HepG2 (cell line): ENCODE results near the gene EPB41L1. TPM values are rescaled to one million over a fixed set of nuclear protein-coding genes. Genes with fewer than 3 reads are reported as not detected.
A peak's percentile ranks its signal among the peaks of the same experiment; 100 is the strongest.

Source experiments
- FLYWCH1 ChIP-seq: sonication (generic); formaldehyde crosslinking; IDR thresholded peaks from 2 replicates; pipeline ENCODE4 v1.8.1; 2023; ENCODE audit warnings: mild to moderate bottlenecking, missing genetic modification reagents
- KLF15 ChIP-seq: sonication (generic); formaldehyde crosslinking; IDR thresholded peaks from 2 replicates; pipeline ENCODE4 v1.8.1; 2023; ENCODE audit warnings: borderline replicate concordance, mild to moderate bottlenecking, inconsistent platforms, missing genetic modification reagents, mixed read lengths
- LCORL ChIP-seq, 2 experiments: fragments of 450-650 bp in 1 of 2; sonication (generic) in 1 of 2; formaldehyde crosslinking in 1 of 2; IDR thresholded peaks; 2 replicates each; pipeline versions ENCODE4 v1.5.0 to v1.6.1; 2017 to 2020; ENCODE audit warnings: antibody characterized with exemption in 1 of 2, missing genetic modification reagents in 1 of 2
- MAZ ChIP-seq, 2 experiments: sonication (generic) in 1 of 2; formaldehyde crosslinking in 1 of 2; IDR thresholded peaks; 2 replicates each; pipeline versions ENCODE4 v1.5.0 to v1.6.1; 2012 to 2020; ENCODE audit warnings: low read depth in 2 of 2, mild to moderate bottlenecking in 2 of 2, borderline replicate concordance in 1 of 2, improper control_type of control experiment in 1 of 2, low read length in 1 of 2, missing genetic modification reagents in 1 of 2, moderate library complexity in 1 of 2
- NFATC3 ChIP-seq: sonication (generic); formaldehyde crosslinking; IDR thresholded peaks from 2 replicates; pipeline ENCODE4 v1.5.1; 2020; ENCODE audit warnings: mild to moderate bottlenecking, missing genetic modification reagents
- STAT5B ChIP-seq: sonication (generic); formaldehyde crosslinking; IDR thresholded peaks from 2 replicates; pipeline ENCODE4 v1.4.0; 2020; ENCODE audit warnings: missing genetic modification reagents
- XRCC5 ChIP-seq: fragments of 200-400 bp; formaldehyde crosslinking; optimal IDR thresholded peaks from 2 replicates; pipeline ENCODE3; 2017; ENCODE audit warnings: mild to moderate bottlenecking, low read length
- ZBTB42 ChIP-seq: sonication (generic); formaldehyde crosslinking; IDR thresholded peaks from 2 replicates; pipeline ENCODE4 v1.5.0; 2020; ENCODE audit warnings: mild to moderate bottlenecking, missing genetic modification reagents
- ZFP62 ChIP-seq: sonication (generic); formaldehyde crosslinking; IDR thresholded peaks from 2 replicates; pipeline ENCODE4 v1.4.0; 2020; ENCODE audit warnings: missing genetic modification reagents
- ZNF556 ChIP-seq: sonication (generic); formaldehyde crosslinking; IDR thresholded peaks from 2 replicates; pipeline ENCODE4 v1.4.0; 2020; ENCODE audit warnings: mild to moderate bottlenecking, missing genetic modification reagents, borderline replicate concordance
- ZNF816 ChIP-seq: sonication (generic); formaldehyde crosslinking; IDR thresholded peaks from 2 replicates; pipeline ENCODE4 v1.8.0; 2022; ENCODE audit warnings: missing genetic modification reagents, mild to moderate bottlenecking, borderline replicate concordance
- ZNF841 ChIP-seq: sonication (generic); formaldehyde crosslinking; IDR thresholded peaks from 2 replicates; pipeline ENCODE4 v1.8.1; 2023; ENCODE audit warnings: missing genetic modification reagents, borderline replicate concordance
- polyA plus RNA-seq, 8 experiments: library from polyadenylated mRNA; depleted of rRNA in 3 of 8; stranded (reverse) in 7 of 8; unstranded in 1 of 8; fragments of >200 nt; fragmentation: Illumina TruSeq in 4 of 8; extraction: Trizol in 4 of 8; gene quantifications; 2 replicates each; pipeline versions ENCODE4 v1.2.1 to v1.2.3, GENCODE V29; 2011 to 2016; ENCODE audit warnings: low read depth in 4 of 8, missing spikeins in 1 of 8, mixed read lengths in 1 of 8; ENCODE audit not compliant: insufficient read depth in 1 of 8
- total RNA-seq, 5 experiments: library from RNA; depleted of rRNA; stranded (reverse); fragments of >200 nt; fragmentation: Illumina TruSeq; extraction: Trizol; gene quantifications; 2 replicates each; pipeline ENCODE4 v1.2.3, GENCODE V29; 2016; ENCODE audit warnings: low read depth in 1 of 5
- TF ChIP-seq, protein P1 (sequence below): sonication (generic); formaldehyde crosslinking; IDR thresholded peaks from 2 replicates; pipeline ENCODE4 v1.5.0; 2020; ENCODE audit warnings: missing genetic modification reagents, mild to moderate bottlenecking, borderline replicate concordance
- TF ChIP-seq, protein P2 (sequence below): sonication (generic); formaldehyde crosslinking; IDR thresholded peaks from 2 replicates; pipeline ENCODE4 v1.8.1; 2023; ENCODE audit warnings: mild to moderate bottlenecking, missing genetic modification reagents
- TF ChIP-seq, protein P3 (sequence below): sonication (generic); formaldehyde crosslinking; IDR thresholded peaks from 2 replicates; pipeline ENCODE4 v1.5.1; 2020; ENCODE audit warnings: mild to moderate bottlenecking, missing genetic modification reagents, moderate library complexity
- TF ChIP-seq, protein P4 (sequence below): sonication (generic); formaldehyde crosslinking; conservative IDR thresholded peaks from 2 replicates; pipeline ENCODE4 v1.4.0; 2020; ENCODE audit warnings: missing genetic modification reagents
- TF ChIP-seq, protein P5 (sequence below): sonication (generic); formaldehyde crosslinking; IDR thresholded peaks from 2 replicates; pipeline ENCODE4 v1.8.0; 2022; ENCODE audit warnings: mild to moderate bottlenecking, missing genetic modification reagents, borderline replicate concordance

Gene EPB41L1
- total and polyA plus RNA-seq, 2 of the 13 experiments (the other 11 are each of a cell fraction or from before 2014, with no cell fraction given) = 16.7 to 39.0 TPM

DNA sequence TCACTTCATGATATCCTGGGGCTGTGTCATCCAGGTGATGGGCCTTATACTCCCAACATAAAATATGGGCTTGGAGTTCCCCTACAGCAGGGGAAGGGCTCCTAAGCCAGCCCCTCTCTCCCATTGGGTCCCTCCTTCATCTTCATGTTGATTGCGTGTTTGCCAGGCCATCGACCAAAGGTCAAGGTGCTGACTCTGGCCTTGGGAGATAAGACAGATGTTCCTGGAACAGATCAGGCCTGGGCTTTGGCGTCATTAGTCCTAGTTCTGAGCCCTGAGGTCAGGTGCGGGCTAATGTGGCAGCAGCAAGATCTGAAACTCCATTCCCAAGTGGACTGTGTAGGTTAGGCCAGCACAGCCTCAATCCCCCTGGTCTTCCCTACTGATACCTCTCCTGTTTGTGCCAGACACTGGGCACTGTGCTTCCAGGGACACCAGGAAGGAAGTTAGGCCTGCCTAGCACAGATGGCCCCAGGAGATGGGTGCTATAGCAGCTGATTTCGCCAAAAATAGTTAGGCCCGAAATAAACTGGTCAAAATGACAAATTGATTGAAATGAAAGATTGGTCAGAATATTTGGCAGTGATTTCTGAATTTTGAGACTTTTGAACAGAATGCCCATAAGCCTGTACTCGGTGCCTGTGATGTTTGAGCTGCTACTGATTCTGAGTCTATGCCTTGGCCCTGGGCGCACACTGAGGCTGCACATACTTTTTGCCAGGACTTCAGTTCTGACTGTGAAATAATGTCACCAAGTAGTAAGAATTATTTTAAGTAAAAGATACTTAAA is 28.8 kb downstream of the EPB41L1 start (continued):
- TF ChIP-seq, protein P1, sequence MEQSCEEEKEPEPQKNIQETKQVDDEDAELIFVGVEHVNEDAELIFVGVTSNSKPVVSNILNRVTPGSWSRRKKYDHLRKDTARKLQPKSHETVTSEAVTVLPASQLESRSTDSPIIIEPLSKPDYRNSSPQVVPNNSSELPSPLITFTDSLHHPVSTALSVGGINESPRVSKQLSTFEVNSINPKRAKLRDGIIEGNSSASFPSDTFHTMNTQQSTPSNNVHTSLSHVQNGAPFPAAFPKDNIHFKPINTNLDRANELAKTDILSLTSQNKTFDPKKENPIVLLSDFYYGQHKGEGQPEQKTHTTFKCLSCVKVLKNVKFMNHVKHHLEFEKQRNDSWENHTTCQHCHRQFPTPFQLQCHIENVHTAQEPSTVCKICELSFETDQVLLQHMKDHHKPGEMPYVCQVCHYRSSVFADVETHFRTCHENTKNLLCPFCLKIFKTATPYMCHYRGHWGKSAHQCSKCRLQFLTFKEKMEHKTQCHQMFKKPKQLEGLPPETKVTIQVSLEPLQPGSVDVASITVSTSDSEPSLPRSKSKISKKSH (CRISPR knock-in tag) = no peak; the same call in 1 of the 2 replicates
- TF ChIP-seq, protein P2, sequence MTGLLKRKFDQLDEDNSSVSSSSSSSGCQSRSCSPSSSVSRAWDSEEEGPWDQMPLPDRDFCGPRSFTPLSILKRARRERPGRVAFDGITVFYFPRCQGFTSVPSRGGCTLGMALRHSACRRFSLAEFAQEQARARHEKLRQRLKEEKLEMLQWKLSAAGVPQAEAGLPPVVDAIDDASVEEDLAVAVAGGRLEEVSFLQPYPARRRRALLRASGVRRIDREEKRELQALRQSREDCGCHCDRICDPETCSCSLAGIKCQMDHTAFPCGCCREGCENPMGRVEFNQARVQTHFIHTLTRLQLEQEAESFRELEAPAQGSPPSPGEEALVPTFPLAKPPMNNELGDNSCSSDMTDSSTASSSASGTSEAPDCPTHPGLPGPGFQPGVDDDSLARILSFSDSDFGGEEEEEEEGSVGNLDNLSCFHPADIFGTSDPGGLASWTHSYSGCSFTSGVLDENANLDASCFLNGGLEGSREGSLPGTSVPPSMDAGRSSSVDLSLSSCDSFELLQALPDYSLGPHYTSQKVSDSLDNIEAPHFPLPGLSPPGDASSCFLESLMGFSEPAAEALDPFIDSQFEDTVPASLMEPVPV (CRISPR knock-in tag) = no peak
- TF ChIP-seq, protein P3, sequence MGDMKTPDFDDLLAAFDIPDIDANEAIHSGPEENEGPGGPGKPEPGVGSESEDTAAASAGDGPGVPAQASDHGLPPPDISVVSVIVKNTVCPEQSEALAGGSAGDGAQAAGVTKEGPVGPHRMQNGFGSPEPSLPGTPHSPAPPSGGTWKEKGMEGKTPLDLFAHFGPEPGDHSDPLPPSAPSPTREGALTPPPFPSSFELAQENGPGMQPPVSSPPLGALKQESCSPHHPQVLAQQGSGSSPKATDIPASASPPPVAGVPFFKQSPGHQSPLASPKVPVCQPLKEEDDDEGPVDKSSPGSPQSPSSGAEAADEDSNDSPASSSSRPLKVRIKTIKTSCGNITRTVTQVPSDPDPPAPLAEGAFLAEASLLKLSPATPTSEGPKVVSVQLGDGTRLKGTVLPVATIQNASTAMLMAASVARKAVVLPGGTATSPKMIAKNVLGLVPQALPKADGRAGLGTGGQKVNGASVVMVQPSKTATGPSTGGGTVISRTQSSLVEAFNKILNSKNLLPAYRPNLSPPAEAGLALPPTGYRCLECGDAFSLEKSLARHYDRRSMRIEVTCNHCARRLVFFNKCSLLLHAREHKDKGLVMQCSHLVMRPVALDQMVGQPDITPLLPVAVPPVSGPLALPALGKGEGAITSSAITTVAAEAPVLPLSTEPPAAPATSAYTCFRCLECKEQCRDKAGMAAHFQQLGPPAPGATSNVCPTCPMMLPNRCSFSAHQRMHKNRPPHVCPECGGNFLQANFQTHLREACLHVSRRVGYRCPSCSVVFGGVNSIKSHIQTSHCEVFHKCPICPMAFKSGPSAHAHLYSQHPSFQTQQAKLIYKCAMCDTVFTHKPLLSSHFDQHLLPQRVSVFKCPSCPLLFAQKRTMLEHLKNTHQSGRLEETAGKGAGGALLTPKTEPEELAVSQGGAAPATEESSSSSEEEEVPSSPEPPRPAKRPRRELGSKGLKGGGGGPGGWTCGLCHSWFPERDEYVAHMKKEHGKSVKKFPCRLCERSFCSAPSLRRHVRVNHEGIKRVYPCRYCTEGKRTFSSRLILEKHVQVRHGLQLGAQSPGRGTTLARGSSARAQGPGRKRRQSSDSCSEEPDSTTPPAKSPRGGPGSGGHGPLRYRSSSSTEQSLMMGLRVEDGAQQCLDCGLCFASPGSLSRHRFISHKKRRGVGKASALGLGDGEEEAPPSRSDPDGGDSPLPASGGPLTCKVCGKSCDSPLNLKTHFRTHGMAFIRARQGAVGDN (CRISPR knock-in tag) = peak; percentile 84
- TF ChIP-seq ZNF556 (peak; percentile 87), XRCC5 (peak; percentile 92), ZNF816 (CRISPR knock-in tag) (no peak), ZFP62 (CRISPR knock-in tag) (no peak), STAT5B (CRISPR knock-in tag) (0 out of 2 replicates have a peak, but pooled peaks have one; percentile 29), MAZ (IDR thresholded peaks at IDR 0.05; ENCODE audit: borderline replicate concordance, low read depth, low read length) (0 out of 2 replicates have a peak, but pooled peaks have one; percentile 28), MAZ (CRISPR knock-in tag; IDR thresholded peaks at IDR 0.05; ENCODE audit: low read depth) (peak; percentile 62; the same call in 1 of the 2 replicates), LCORL (IDR thresholded peaks at IDR 0.05) (no peak), LCORL (CRISPR knock-in tag; IDR thresholded peaks at IDR 0.05) (peak; percentile 94; the same call in 1 of the 2 replicates), ZBTB42 (CRISPR knock-in tag) (peak; percentile 97), KLF15 (CRISPR knock-in tag) (no peak), ZNF841 (CRISPR knock-in tag) (no peak), NFATC3 (CRISPR knock-in tag) (0 out of 2 replicates have a peak, but pooled peaks have one; percentile 77), FLYWCH1 (CRISPR knock-in tag) (no peak)
- TF ChIP-seq, protein P4, sequence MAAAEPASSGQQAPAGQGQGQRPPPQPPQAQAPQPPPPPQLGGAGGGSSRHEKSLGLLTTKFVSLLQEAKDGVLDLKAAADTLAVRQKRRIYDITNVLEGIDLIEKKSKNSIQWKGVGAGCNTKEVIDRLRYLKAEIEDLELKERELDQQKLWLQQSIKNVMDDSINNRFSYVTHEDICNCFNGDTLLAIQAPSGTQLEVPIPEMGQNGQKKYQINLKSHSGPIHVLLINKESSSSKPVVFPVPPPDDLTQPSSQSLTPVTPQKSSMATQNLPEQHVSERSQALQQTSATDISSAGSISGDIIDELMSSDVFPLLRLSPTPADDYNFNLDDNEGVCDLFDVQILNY (CRISPR knock-in tag) = 0 out of 2 replicates have a peak, but pooled peaks have one; percentile 21
- TF ChIP-seq, protein P5, sequence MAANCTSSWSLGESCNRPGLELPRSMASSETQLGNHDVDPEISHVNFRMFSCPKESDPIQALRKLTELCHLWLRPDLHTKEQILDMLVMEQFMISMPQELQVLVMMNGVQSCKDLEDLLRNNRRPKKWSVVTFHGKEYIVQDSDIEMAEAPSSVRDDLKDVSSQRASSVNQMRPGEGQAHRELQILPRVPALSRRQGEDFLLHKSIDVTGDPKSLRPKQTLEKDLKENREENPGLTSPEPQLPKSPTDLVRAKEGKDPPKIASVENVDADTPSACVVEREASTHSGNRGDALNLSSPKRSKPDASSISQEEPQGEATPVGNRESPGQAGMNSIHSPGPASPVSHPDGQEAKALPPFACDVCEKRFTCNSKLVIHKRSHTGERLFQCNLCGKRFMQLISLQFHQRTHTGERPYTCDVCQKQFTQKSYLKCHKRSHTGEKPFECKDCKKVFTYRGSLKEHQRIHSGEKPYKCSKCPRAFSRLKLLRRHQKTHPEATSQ (CRISPR knock-in tag) = no peak
